ENCODE measurements around the gene STARD3.
"Not testable (repeated sequence)": the region's sequence is repeated elsewhere in the genome, so short reads cannot be mapped to it uniquely, and the experiment has no call there.

STARD3 gene

DNA sequence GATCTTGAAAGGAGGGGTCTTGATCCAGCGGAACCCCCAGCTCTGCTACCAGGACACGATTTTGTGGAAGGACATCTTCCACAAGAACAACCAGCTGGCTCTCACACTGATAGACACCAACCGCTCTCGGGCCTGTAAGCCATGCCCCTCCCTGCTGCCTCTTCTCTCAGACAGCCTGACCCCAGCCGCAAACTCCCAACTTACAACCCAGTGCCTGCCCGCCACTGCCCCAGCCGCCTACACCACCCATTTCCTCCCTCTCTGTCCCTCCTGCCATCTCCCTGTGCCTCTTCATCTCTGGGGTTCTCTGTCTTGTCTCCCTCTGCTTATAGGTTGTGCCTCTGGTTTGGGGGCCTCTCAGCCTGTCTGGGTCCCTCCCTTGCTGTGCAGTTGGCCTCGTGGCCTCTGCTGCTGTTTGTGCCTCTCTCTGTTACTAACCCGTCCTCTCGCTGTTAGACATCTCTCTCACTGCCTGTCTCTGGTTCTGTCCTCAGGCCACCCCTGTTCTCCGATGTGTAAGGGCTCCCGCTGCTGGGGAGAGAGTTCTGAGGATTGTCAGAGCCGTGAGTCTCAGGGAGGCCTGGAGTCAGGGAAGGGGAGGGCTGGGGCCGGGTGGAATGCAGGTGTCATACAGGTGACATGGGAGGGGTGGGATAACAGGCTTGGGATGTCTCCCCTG, 72.5 kb downstream of the STARD3 start:
- no peak for DNase-seq
- no peak for ATAC-seq (replicated peaks)
- peaks cover 0 to 11% of the 10 kb centered on the region in 2 donors for H3K36me3 Mint-ChIP-seq
- H3K27me3 Mint-ChIP-seq: no peaks in the 10 kb centered on the region
- peak overlapping the region; percentile 52 for H3K27ac Mint-ChIP-seq
- H3K9me3 Mint-ChIP-seq: no peaks in the 10 kb centered on the region
- H3K4me3 Mint-ChIP-seq: peak overlapping the region in 1 of 2 donors; percentile 20
- peaks cover 16 to 21% of the 10 kb centered on the region in 2 donors for H3K4me1 Mint-ChIP-seq

DNA sequence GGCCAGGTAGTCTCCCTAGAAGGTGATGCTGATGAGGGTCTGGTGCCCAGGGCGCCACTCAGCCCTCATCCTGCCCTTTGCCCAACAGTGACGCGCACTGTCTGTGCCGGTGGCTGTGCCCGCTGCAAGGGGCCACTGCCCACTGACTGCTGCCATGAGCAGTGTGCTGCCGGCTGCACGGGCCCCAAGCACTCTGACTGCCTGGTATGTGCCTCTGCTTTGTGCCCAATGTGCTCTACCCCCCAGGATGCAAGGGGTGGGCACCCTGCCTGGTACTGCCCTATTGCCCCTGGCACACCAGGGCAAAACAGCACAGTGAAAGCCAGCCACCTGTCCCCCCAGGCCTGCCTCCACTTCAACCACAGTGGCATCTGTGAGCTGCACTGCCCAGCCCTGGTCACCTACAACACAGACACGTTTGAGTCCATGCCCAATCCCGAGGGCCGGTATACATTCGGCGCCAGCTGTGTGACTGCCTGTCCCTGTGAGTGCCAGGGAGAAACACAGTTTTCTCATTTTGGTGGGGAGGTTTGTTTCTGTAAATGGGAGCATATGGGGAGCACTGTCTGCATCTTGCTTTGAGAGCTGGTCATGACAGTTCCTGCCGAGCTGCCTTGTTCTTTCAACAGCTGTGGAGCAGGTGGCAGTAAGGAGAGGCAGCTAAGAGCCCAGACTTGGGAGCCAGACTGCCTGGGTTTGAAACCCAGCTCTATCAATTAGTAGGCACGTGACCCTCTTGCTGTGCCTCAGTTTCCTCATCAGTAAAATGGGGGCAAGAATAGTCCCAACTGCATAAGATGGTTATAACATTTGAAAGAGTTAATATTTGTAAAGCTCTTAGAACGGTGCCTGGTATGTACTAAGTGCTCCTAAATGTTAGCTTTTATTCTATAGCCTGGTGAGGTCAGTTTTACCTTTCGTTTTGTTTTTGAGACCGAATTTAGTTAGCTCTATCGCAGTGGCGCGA, 73.3 kb downstream of the STARD3 start:
- H3K36me3 Mint-ChIP-seq: peaks cover 0 to 11% of the 10 kb centered on the region in 2 donors
- no peak overlapping the region for H3K4me3 Mint-ChIP-seq
- no peak overlapping the region for H3K27ac Mint-ChIP-seq
- peaks cover 16 to 21% of the 10 kb centered on the region in 2 donors for H3K4me1 Mint-ChIP-seq
- ATAC-seq (replicated peaks) (no peak), DNase-seq (no peak)
- H3K9me3 Mint-ChIP-seq: no peaks in the 10 kb centered on the region
- H3K27me3 Mint-ChIP-seq: no peaks in the 10 kb centered on the region

DNA sequence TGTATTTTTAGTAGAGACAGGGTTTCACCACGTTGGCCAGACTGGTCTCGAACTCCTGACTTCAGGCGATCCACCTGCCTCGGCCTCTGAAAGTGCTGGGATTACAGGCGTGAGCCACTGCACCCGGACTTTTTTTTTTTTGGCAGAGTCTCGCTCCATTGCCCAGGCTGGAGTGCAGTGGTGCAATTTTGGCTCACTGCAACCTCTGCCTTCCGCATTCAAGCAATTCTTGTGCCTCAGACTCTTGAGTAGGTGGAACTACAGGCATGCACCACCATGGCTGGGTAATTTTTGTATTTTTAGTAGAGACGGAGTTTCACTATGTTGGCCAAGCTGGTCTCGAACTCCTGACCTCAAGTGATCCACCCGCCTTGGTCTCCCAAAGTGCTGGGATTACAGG, 74.1 kb downstream of the STARD3 start:
- not testable (repeated sequence) for H3K27me3 Mint-ChIP-seq; H3K4me3 Mint-ChIP-seq; H3K9me3 Mint-ChIP-seq; ATAC-seq (replicated peaks); DNase-seq; H3K27ac Mint-ChIP-seq
- peaks cover 16 to 21% of the 10 kb centered on the region in 2 donors for H3K4me1 Mint-ChIP-seq
- H3K36me3 Mint-ChIP-seq: peaks cover 0 to 11% of the 10 kb centered on the region in 2 donors

DNA sequence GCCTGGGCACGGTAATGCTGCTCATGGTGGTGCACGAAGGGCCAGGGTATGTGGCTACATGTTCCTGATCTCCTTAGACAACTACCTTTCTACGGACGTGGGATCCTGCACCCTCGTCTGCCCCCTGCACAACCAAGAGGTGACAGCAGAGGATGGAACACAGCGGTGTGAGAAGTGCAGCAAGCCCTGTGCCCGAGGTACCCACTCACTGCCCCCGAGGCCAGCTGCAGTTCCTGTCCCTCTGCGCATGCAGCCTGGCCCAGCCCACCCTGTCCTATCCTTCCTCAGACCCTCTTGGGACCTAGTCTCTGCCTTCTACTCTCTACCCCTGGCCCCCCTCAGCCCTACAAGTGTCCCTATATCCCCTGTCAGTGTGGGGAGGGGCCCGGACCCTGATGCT, 74.9 kb downstream of the STARD3 start:
- Mint-ChIP-seq H3K27ac (no peak overlapping the region), H3K27me3 (no peaks in the 10 kb centered on the region), H3K4me1 (peaks cover 14 to 19% of the 10 kb centered on the region in 2 donors), H3K36me3 (peaks cover 0 to 11% of the 10 kb centered on the region in 2 donors), H3K9me3 (no peaks in the 10 kb centered on the region), H3K4me3 (no peak overlapping the region)
- no peak for ATAC-seq (replicated peaks)
- no peak for DNase-seq

Measured in stimulated activated naive B cell treated with anti-CD40 and anti-IgM and Interleukin-4, amounts not matched to agents 10 μg/mL and 1 μg/mL and 100 μg/mL, for 72 hours (primary cell).